Measurements from ENCODE around the gene A3GALT2.

Gene A3GALT2

DNA sequence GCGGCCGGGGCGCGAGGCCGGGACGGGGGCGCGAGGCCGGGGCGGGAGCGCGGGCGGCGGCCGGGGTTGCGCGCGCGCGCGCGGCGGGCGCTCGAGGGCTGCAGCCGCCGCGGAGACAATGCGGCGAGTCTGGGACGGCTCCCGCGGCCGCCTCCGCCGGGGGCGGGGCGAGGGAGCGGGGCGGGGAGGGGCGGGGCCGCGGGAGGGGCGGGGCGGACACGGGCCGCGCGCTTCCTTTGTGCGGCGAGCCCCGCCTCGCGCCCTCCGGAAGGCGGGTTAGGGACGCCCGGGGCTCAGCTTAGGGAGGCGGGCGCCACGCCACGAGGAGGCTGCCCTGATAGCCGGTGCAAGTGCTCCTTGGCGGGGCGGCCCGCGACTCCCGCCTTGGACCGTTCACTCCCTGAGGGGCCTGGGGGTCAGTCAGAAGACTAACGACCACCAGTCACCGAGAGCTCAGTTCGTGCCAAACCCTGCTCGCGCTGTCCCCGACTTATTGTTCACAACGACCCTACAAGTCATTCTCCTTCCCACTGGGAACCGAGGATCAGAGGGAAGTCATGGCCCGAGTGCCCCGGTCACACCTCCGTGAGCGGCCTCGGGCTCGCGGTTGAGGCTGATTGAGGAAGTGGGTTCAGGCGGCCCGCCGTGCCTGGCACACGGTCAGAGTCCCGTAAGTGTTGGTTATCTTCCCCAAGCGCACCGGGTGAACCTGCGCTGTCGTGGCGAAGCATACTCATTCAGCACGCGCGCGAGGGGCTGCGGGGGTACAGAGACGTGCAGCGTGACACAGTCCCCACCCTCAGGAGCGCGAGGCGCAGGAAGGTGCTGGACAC, 29.1 kb upstream of the A3GALT2 start (continued):
- TF ChIP-seq ZNF394 (tag by site-specific recombination; IDR thresholded peaks at IDR 0.05; ENCODE audit: borderline replicate concordance) = 0 out of 2 replicates have a peak, but pooled peaks have one; percentile 42
- no peak for TF ChIP-seq ZFP3 (tag by site-specific recombination; IDR thresholded peaks at IDR 0.05; ENCODE audit: low read depth)
- no peak for TF ChIP-seq ZNF23 (tag by site-specific recombination; IDR thresholded peaks at IDR 0.05; ENCODE audit: borderline replicate concordance)
- TF ChIP-seq ZNF404 (tag by site-specific recombination; IDR thresholded peaks at IDR 0.05) = no peak
- TF ChIP-seq ZNF239 (tag by site-specific recombination; IDR thresholded peaks at IDR 0.05) = no peak
- peak; percentile 99 for TF ChIP-seq ZBTB8A (tag by site-specific recombination; IDR thresholded peaks at IDR 0.05)
- no peak for TF ChIP-seq TCF7L2 (IDR thresholded peaks at IDR 0.05; ENCODE audit: borderline replicate concordance, low read depth, low read length)
- TF ChIP-seq ZBTB20 (tag by site-specific recombination; IDR thresholded peaks at IDR 0.05) = peak; percentile 99
- 0 out of 2 replicates have a peak, but pooled peaks have one; percentile 13 for TF ChIP-seq ZNF184 (tag by site-specific recombination; IDR thresholded peaks at IDR 0.05)
- TF ChIP-seq, protein P1, sequence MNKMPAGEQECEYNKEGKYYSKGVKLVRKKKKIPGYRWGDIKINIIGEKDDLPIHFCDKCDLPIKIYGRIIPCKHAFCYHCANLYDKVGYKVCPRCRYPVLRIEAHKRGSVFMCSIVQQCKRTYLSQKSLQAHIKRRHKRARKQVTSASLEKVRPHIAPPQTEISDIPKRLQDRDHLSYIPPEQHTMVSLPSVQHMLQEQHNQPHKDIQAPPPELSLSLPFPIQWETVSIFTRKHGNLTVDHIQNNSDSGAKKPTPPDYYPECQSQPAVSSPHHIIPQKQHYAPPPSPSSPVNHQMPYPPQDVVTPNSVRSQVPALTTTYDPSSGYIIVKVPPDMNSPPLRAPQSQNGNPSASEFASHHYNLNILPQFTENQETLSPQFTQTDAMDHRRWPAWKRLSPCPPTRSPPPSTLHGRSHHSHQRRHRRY (tag by site-specific recombination; IDR thresholded peaks at IDR 0.05) = no peak
- 0 out of 2 replicates have a peak, but pooled peaks have one; percentile 76 for TF ChIP-seq REPIN1 (tag by site-specific recombination; IDR thresholded peaks at IDR 0.05; ENCODE audit: low read depth)
- TF ChIP-seq, protein P2, sequence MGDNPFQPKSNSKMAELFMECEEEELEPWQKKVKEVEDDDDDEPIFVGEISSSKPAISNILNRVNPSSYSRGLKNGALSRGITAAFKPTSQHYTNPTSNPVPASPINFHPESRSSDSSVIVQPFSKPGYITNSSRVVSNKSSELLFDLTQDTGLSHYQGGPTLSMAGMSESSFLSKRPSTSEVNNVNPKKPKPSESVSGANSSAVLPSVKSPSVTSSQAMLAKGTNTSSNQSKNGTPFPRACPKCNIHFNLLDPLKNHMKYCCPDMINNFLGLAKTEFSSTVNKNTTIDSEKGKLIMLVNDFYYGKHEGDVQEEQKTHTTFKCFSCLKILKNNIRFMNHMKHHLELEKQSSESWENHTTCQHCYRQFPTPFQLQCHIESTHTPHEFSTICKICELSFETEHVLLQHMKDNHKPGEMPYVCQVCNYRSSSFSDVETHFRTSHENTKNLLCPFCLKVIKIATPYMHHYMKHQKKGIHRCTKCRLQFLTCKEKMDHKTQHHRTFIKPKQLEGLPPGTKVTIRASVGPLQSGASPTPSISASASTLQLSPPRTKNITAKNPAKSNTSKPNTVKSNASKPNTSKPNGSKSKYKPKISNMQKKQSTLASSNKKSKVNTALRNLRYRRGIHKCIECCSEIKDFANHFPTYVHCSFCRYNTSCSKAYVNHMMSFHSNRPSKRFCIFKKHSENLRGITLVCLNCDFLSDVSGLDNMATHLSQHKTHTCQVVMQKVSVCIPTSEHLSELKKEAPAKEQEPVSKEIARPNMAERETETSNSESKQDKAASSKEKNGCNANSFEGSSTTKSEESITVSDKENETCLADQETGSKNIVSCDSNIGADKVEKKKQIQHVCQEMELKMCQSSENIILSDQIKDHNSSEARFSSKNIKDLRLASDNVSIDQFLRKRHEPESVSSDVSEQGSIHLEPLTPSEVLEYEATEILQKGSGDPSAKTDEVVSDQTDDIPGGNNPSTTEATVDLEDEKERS (tag by site-specific recombination; IDR thresholded peaks at IDR 0.05) = no peak
- no peak for TF ChIP-seq BCL11A (tag by site-specific recombination; IDR thresholded peaks at IDR 0.05; ENCODE audit: low read depth)
- TF ChIP-seq ZNF76 (tag by site-specific recombination; IDR thresholded peaks at IDR 0.05; ENCODE audit: borderline replicate concordance, low read depth) = peak; percentile 52; the same call in 1 of the 2 replicates
- TF ChIP-seq, protein P3, sequence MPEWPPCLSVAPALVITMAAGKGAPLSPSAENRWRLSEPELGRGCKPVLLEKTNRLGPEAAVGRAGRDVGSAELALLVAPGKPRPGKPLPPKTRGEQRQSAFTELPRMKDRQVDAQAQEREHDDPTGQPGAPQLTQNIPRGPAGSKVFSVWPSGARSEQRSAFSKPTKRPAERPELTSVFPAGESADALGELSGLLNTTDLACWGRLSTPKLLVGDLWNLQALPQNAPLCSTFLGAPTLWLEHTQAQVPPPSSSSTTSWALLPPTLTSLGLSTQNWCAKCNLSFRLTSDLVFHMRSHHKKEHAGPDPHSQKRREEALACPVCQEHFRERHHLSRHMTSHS (tag by site-specific recombination; IDR thresholded peaks at IDR 0.05) = no peak
- no peak for TF ChIP-seq GLI4 (tag by site-specific recombination; IDR thresholded peaks at IDR 0.05)
- no peak for TF ChIP-seq ZNF529 (tag by site-specific recombination; IDR thresholded peaks at IDR 0.05; ENCODE audit: insufficient replicate concordance)
- no peak for TF ChIP-seq ZNF157 (tag by site-specific recombination; IDR thresholded peaks at IDR 0.05)
- TF ChIP-seq, protein P4, sequence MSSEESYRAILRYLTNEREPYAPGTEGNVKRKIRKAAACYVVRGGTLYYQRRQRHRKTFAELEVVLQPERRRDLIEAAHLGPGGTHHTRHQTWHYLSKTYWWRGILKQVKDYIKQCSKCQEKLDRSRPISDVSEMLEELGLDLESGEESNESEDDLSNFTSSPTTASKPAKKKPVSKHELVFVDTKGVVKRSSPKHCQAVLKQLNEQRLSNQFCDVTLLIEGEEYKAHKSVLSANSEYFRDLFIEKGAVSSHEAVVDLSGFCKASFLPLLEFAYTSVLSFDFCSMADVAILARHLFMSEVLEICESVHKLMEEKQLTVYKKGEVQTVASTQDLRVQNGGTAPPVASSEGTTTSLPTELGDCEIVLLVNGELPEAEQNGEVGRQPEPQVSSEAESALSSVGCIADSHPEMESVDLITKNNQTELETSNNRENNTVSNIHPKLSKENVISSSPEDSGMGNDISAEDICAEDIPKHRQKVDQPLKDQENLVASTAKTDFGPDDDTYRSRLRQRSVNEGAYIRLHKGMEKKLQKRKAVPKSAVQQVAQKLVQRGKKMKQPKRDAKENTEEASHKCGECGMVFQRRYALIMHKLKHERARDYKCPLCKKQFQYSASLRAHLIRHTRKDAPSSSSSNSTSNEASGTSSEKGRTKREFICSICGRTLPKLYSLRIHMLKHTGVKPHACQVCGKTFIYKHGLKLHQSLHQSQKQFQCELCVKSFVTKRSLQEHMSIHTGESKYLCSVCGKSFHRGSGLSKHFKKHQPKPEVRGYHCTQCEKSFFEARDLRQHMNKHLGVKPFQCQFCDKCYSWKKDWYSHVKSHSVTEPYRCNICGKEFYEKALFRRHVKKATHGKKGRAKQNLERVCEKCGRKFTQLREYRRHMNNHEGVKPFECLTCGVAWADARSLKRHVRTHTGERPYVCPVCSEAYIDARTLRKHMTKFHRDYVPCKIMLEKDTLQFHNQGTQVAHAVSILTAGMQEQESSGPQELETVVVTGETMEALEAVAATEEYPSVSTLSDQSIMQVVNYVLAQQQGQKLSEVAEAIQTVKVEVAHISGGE (tag by site-specific recombination; conservative IDR thresholded peaks at IDR 0.05; ENCODE audit: low read depth) = peak; percentile 38
- no peak for TF ChIP-seq ZNF571 (tag by site-specific recombination; IDR thresholded peaks at IDR 0.05)
- peak; percentile 70; the same call in 1 of the 2 replicates for TF ChIP-seq ZNF843 (tag by site-specific recombination; IDR thresholded peaks at IDR 0.05)
- no peak for TF ChIP-seq ZNF785 (tag by site-specific recombination; IDR thresholded peaks at IDR 0.05)
- 0 out of 2 replicates have a peak, but pooled peaks have one; percentile 55 for TF ChIP-seq ZNF610 (tag by site-specific recombination; IDR thresholded peaks at IDR 0.05; ENCODE audit: borderline replicate concordance)
- TF ChIP-seq ZNF585B (tag by site-specific recombination; IDR thresholded peaks at IDR 0.05) = no peak
- TF ChIP-seq ZNF623 (tag by site-specific recombination; IDR thresholded peaks at IDR 0.05) = 0 out of 2 replicates have a peak, but pooled peaks have one; percentile 5
- TF ChIP-seq, protein P5, sequence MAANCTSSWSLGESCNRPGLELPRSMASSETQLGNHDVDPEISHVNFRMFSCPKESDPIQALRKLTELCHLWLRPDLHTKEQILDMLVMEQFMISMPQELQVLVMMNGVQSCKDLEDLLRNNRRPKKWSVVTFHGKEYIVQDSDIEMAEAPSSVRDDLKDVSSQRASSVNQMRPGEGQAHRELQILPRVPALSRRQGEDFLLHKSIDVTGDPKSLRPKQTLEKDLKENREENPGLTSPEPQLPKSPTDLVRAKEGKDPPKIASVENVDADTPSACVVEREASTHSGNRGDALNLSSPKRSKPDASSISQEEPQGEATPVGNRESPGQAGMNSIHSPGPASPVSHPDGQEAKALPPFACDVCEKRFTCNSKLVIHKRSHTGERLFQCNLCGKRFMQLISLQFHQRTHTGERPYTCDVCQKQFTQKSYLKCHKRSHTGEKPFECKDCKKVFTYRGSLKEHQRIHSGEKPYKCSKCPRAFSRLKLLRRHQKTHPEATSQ (tag by site-specific recombination; IDR thresholded peaks at IDR 0.05) = peak; percentile 84; the same call in 1 of the 2 replicates
- TF ChIP-seq, protein P6, sequence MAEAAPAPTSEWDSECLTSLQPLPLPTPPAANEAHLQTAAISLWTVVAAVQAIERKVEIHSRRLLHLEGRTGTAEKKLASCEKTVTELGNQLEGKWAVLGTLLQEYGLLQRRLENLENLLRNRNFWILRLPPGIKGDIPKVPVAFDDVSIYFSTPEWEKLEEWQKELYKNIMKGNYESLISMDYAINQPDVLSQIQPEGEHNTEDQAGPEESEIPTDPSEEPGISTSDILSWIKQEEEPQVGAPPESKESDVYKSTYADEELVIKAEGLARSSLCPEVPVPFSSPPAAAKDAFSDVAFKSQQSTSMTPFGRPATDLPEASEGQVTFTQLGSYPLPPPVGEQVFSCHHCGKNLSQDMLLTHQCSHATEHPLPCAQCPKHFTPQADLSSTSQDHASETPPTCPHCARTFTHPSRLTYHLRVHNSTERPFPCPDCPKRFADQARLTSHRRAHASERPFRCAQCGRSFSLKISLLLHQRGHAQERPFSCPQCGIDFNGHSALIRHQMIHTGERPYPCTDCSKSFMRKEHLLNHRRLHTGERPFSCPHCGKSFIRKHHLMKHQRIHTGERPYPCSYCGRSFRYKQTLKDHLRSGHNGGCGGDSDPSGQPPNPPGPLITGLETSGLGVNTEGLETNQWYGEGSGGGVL (tag by site-specific recombination; IDR thresholded peaks at IDR 0.05) = peak; percentile 10; the same call in 1 of the 2 replicates
